NT2/D1 (cell line): ENCODE results near the gene PSRC1.

Source experiments
- YY1 ChIP-seq: IDR thresholded peaks from 2 replicates; pipeline ENCODE4 v1.6.1; 2011; ENCODE audit not compliant: insufficient read length, insufficient read depth
- ZNF274 ChIP-seq: IDR thresholded peaks from 2 replicates; pipeline ENCODE4 v1.6.1; 2011; ENCODE audit warnings: mild to moderate bottlenecking, low read depth, low read length

- TF ChIP-seq YY1 (no peak), ZNF274 (no peak)
Measured at GRCh38 chr1:109301874-109302273, 18.9 kb upstream of the PSRC1 start.
